ENCODE data around the gene ME1.

GRCh38 chr6:83247471-83247870 is 183.4 kb downstream of the ME1 start:
- no peak for TF ChIP-seq POLR2A (conservative IDR thresholded peaks at IDR 0.05)
- no peak for TF ChIP-seq ILK (tag; IDR thresholded peaks at IDR 0.05; ENCODE audit: borderline replicate concordance, low read depth)
- no peak for TF ChIP-seq SRSF9 (IDR thresholded peaks at IDR 0.05; ENCODE audit: borderline replicate concordance, low read depth, low read length)
- TF ChIP-seq POLR3G (IDR thresholded peaks at IDR 0.05; ENCODE audit: extremely low read depth, insufficient read length, insufficient replicate concordance), result no peak
- TF ChIP-seq CHD1 (IDR thresholded peaks at IDR 0.05; ENCODE audit: low read length), result no peak
- TF ChIP-seq GABPB1 (CRISPR knock-in tag; IDR thresholded peaks at IDR 0.05), result no peak
- no peak for TF ChIP-seq MLX (CRISPR knock-in tag; conservative IDR thresholded peaks at IDR 0.05)
- TF ChIP-seq E2F5 (CRISPR knock-in tag; IDR thresholded peaks at IDR 0.05), result no peak
- TF ChIP-seq BRF2 (IDR thresholded peaks at IDR 0.05; ENCODE audit: borderline replicate concordance, insufficient read depth, insufficient read length), result no peak
- no peak for TF ChIP-seq ATF2 (CRISPR knock-in tag; IDR thresholded peaks at IDR 0.05)
- no peak for TF ChIP-seq KLF1 (tag; IDR thresholded peaks at IDR 0.05)
- TF ChIP-seq NR3C1 (CRISPR knock-in tag; IDR thresholded peaks at IDR 0.05), result no peak
- no peak for TF ChIP-seq NFE2 (IDR thresholded peaks at IDR 0.05; ENCODE audit: low read depth)
- TF ChIP-seq ZKSCAN8 (CRISPR knock-in tag; IDR thresholded peaks at IDR 0.05), result no peak

Measured in K562 (cell line).